ENCODE data around the gene EYA2. TPM values are rescaled to one million over a fixed set of nuclear protein-coding genes. Genes with fewer than 3 reads are reported as not detected.

The EYA2 gene
- total RNA-seq, 1 donor from 2014 or later, result 1.3 TPM

- H3K36me3 Mint-ChIP-seq (ENCODE audit: low read depth), result peaks cover 3% of the 10 kb centered on the region
- DNase-seq (ENCODE audit: low read depth, low spot score), result no peak
- peaks cover 6% of the 10 kb centered on the region for H3K27me3 Mint-ChIP-seq (ENCODE audit: low read depth)
- no peak overlapping the region for H3K4me3 Mint-ChIP-seq
- peaks cover 3% of the 10 kb centered on the region for H3K9me3 Mint-ChIP-seq
- no peak overlapping the region for H3K27ac Mint-ChIP-seq (ENCODE audit: unreplicated experiment)
- no peaks in the 10 kb centered on the region for H3K4me1 Mint-ChIP-seq
- TF ChIP-seq CTCF (conservative IDR thresholded peaks at IDR 0.05), result no peak
These were observed 265.6 kb downstream of the EYA2 start for GRCh38 chr20:47160240-47160639.

DNA sequence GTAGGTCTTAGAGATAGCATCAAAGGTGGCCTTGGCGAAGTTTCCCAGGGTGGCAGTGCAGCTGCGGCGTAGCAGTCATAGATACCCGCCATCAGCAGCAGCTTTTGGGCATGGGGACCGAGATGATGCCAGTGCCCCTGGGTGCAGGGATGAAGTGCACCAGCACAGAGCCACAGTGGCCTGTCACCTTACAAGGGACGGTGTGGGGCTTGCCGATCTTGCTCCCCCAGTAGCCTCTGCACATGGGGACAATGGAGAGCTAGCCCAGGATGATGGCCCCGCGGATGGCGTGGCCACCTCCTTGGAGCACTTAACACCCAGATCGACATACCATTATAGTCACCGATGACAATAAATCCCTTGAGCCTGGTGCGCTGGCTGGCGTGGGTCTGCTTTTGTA, 266.3 kb downstream of the EYA2 start:
- no peak overlapping the region for H3K4me3 Mint-ChIP-seq
- peaks cover 6% of the 10 kb centered on the region for H3K27me3 Mint-ChIP-seq (ENCODE audit: low read depth)
- peaks cover 3% of the 10 kb centered on the region for H3K36me3 Mint-ChIP-seq (ENCODE audit: low read depth)
- TF ChIP-seq CTCF (conservative IDR thresholded peaks at IDR 0.05), result no peak
- no peak for DNase-seq (ENCODE audit: low read depth, low spot score)
- no peaks in the 10 kb centered on the region for H3K4me1 Mint-ChIP-seq
- H3K27ac Mint-ChIP-seq (ENCODE audit: unreplicated experiment), result no peak overlapping the region
- peaks cover 3% of the 10 kb centered on the region for H3K9me3 Mint-ChIP-seq

GRCh38 chr20:47161411-47161810, 266.8 kb downstream of the EYA2 start:
- Mint-ChIP-seq H3K27ac (ENCODE audit: unreplicated experiment) (no peak overlapping the region), H3K4me1 (no peaks in the 10 kb centered on the region), H3K4me3 (no peak overlapping the region), H3K27me3 (ENCODE audit: low read depth) (peaks cover 6% of the 10 kb centered on the region), H3K36me3 (ENCODE audit: low read depth) (peaks cover 3% of the 10 kb centered on the region), H3K9me3 (peaks cover 3% of the 10 kb centered on the region)
- TF ChIP-seq CTCF (conservative IDR thresholded peaks at IDR 0.05), result no peak
- DNase-seq (ENCODE audit: low read depth, low spot score), result no peak

GRCh38 chr20:47164140-47164539, 269.5 kb downstream of the EYA2 start:
- no peak for DNase-seq (ENCODE audit: low read depth, low spot score)
- no peaks in the 10 kb centered on the region for H3K27me3 Mint-ChIP-seq (ENCODE audit: low read depth)
- peaks cover 3% of the 10 kb centered on the region for H3K36me3 Mint-ChIP-seq (ENCODE audit: low read depth)
- H3K4me1 Mint-ChIP-seq, result no peaks in the 10 kb centered on the region
- no peak overlapping the region for H3K4me3 Mint-ChIP-seq
- peaks cover 3% of the 10 kb centered on the region for H3K9me3 Mint-ChIP-seq
- no peak for TF ChIP-seq CTCF (conservative IDR thresholded peaks at IDR 0.05)
- H3K27ac Mint-ChIP-seq (ENCODE audit: unreplicated experiment), result no peak overlapping the region

- TF ChIP-seq CTCF (conservative IDR thresholded peaks at IDR 0.05), result no peak
- H3K36me3 Mint-ChIP-seq (ENCODE audit: low read depth), result peaks cover 3% of the 10 kb centered on the region
- no peak for DNase-seq (ENCODE audit: low read depth, low spot score)
- no peaks in the 10 kb centered on the region for H3K27me3 Mint-ChIP-seq (ENCODE audit: low read depth)
- H3K4me3 Mint-ChIP-seq, result no peak overlapping the region
- H3K27ac Mint-ChIP-seq (ENCODE audit: unreplicated experiment), result no peak overlapping the region
- peaks cover 3% of the 10 kb centered on the region for H3K9me3 Mint-ChIP-seq
- no peaks in the 10 kb centered on the region for H3K4me1 Mint-ChIP-seq
These were observed 270.8 kb downstream of the EYA2 start for GRCh38 chr20:47165376-47165865.

DNA sequence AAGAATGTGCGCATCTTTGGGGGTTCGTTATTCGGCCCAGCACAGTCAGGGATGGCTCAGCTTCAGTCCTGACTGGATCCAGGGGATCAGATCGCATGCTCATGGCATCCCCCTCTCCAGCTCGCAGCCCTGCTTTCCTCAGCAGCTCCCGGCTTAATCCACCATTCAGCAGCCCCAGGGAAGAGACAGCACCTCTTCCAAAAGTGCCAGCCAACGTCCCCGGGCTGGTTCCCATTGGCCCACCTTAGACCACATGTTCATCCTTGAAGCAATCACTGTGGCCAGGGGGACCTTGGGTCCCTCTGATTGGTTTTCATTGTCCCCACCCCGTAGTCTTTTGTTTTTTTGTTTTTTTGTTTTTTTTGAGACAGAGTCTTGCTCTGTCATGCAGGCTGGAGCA, 273.2 kb downstream of the EYA2 start:
- Mint-ChIP-seq H3K36me3 (ENCODE audit: low read depth) (peaks cover 3% of the 10 kb centered on the region), H3K4me1 (no peaks in the 10 kb centered on the region), H3K9me3 (peaks cover 3% of the 10 kb centered on the region), H3K27ac (ENCODE audit: unreplicated experiment) (no peak overlapping the region), H3K27me3 (ENCODE audit: low read depth) (peaks cover 4% of the 10 kb centered on the region), H3K4me3 (no peak overlapping the region)
- DNase-seq (ENCODE audit: low read depth, low spot score), result no peak
- no peak for TF ChIP-seq CTCF (conservative IDR thresholded peaks at IDR 0.05)

Measured in neural crest cell (in vitro differentiated cells).